Natural killer cell (primary cell): ENCODE measurements around the gene ST6GALNAC3. TPM values are rescaled to one million over a fixed set of nuclear protein-coding genes. Genes with fewer than 3 reads are reported as not detected.

Experiments
- ATAC-seq, 3 donors: fragments of 150-1000 bp in 2 of 3; fragments of 200-7000 bp in 1 of 3; cut with Tn5 transposase; 1 replicate in 1 of 3; 2 replicates in 2 of 3; pipeline ENCODE4 v1.10.0; 2021; ENCODE audit warnings: mild to moderate bottlenecking in 2 of 3, moderate library complexity in 2 of 3
- DNase-seq, 2 donors: peaks; one replicate each; pipeline versions ENCODE4 v3.0.0 to v3.0.0-alpha.2; 2013 to 2021; ENCODE audit warnings: mixed read lengths in 1 of 2
- H3K27ac ChIP-seq: one replicate; pipeline ENCODE4 v1.5.1; 2013; ENCODE audit warnings: mild to moderate bottlenecking, low read length
- H3K27me3 ChIP-seq: one replicate; pipeline ENCODE4 v1.6.1; 2013; ENCODE audit warnings: low read length; ENCODE audit not compliant: control insufficient read depth, insufficient read depth
- H3K36me3 ChIP-seq: one replicate; pipeline ENCODE4 v1.6.1; 2013; ENCODE audit warnings: low read length; ENCODE audit not compliant: control insufficient read depth, insufficient read depth
- H3K4me1 ChIP-seq: one replicate; pipeline ENCODE4 v1.6.1; 2013; ENCODE audit warnings: low read length; ENCODE audit not compliant: control insufficient read depth, insufficient read depth
- H3K4me3 ChIP-seq: one replicate; pipeline ENCODE4 v1.5.1; 2013; ENCODE audit warnings: low read length
- H3K9me3 ChIP-seq: one replicate; pipeline ENCODE4 v1.6.1; 2013; ENCODE audit warnings: low read length; ENCODE audit not compliant: control insufficient read depth, insufficient read depth
- H3K27ac Mint-ChIP-seq, 2 donors: one replicate each; pipeline ENCODE4 v1.8.0; 2022; ENCODE audit warnings: mild to moderate bottlenecking in 2 of 2, mixed read lengths in 2 of 2, moderate library complexity in 1 of 2
- H3K27me3 Mint-ChIP-seq, 2 donors: one replicate each; pipeline ENCODE4 v1.8.0; 2022; ENCODE audit warnings: low read depth in 2 of 2, mixed read lengths in 2 of 2
- H3K36me3 Mint-ChIP-seq: one replicate; pipeline ENCODE4 v1.8.0; 2022; ENCODE audit warnings: mixed read lengths
- H3K4me1 Mint-ChIP-seq, 2 donors: one replicate each; pipeline ENCODE4 v1.8.0; 2022; ENCODE audit warnings: mixed read lengths in 2 of 2
- H3K4me3 Mint-ChIP-seq: one replicate; pipeline ENCODE4 v1.8.0; 2022; ENCODE audit warnings: mild to moderate bottlenecking, moderate library complexity, mixed read lengths
- H3K9me3 Mint-ChIP-seq, 2 donors: one replicate each; pipeline ENCODE4 v1.8.0; 2022; ENCODE audit warnings: mixed read lengths in 2 of 2
- CTCF ChIP-seq: fragments of 200-600 bp; IDR thresholded peaks from one replicate; pipeline ENCODE4 v1.8.0; 2022; ENCODE audit warnings: antibody characterized with exemption
- WGBS: methylation state at CpG from one replicate; pipeline ENCODE4 v1.1.7; 2013; ENCODE audit warnings: missing lambda C conversion rate; ENCODE audit not compliant: insufficient coverage; 5-methylcytosine and 5-hydroxymethylcytosine counted together
- intact Hi-C: fragments of 100-400 bp; cut with micrococcal nuclease; formaldehyde crosslinking; loops from one replicate; pipeline ENCODE4 v1.14.2; 2022
- total RNA-seq, 4 donors: library from RNA; stranded (reverse); fragments of 120-200 nt in 1 of 4; gene quantifications; one replicate each; pipeline versions ENCODE4 v1.2.3 to v1.2.4, GENCODE V29; 2013 to 2022

ST6GALNAC3 gene
- total RNA-seq, 3 donors from 2014 or later (not counting 1 experiment from before 2014, with no cell fraction given) = not detected

DNA sequence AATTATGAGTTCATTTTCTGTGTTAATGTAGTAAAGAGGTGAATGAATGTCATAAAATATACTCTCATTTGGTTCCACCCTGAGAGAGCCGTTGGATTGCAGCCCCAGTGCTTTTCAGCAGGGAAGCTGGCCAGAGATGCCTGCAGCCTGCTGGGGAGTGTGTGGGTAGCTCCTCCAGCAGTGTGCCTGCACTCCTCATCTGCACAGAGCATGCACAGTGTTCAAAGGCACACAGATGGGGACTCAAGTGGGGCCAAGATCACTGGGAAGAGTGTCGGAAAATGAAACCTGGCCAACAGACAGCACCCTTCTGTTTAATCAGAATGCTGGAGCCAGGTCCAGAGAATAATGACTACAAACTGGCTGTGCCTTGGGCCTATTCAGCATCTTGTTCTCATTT lies 206.8 kb downstream of the ST6GALNAC3 start:
- H3K4me1 Mint-ChIP-seq = no peaks in the 10 kb centered on the region
- no peak for DNase-seq

GRCh38 chr1:76284842-76285241 lies 210.3 kb downstream of the ST6GALNAC3 start:
- no peak for TF ChIP-seq CTCF
- H3K9me3 ChIP-seq = no peaks in the 10 kb centered on the region
- no peak for DNase-seq
- Mint-ChIP-seq H3K27ac (no peak overlapping the region), H3K27me3 (no peaks in the 10 kb centered on the region), H3K4me1 (no peaks in the 10 kb centered on the region), H3K36me3 (no peaks in the 10 kb centered on the region), H3K4me3 (no peak overlapping the region), H3K9me3 (peaks cover 0 to 5% of the 10 kb centered on the region in 2 donors)
- no peaks in the 10 kb centered on the region for H3K27me3 ChIP-seq
- intact Hi-C loops = no loop called here
- H3K27ac ChIP-seq = no peak overlapping the region
- no peak for ATAC-seq
- no peak overlapping the region for H3K4me3 ChIP-seq
- no peaks in the 10 kb centered on the region for H3K36me3 ChIP-seq
- H3K4me1 ChIP-seq = no peaks in the 10 kb centered on the region
- 20% methylated on average over 1 of the region's 1 CpG for WGBS

More for the DNA sequence above, 206.8 kb downstream of the ST6GALNAC3 start:
- no peak overlapping the region for H3K4me3 ChIP-seq
- 85% methylated on average over 2 of the region's 2 CpGs for WGBS
- no peaks in the 10 kb centered on the region for H3K36me3 Mint-ChIP-seq
- no peaks in the 10 kb centered on the region for H3K4me1 ChIP-seq
- peaks cover 0 to 5% of the 10 kb centered on the region in 2 donors for H3K9me3 Mint-ChIP-seq
- no peaks in the 10 kb centered on the region for H3K9me3 ChIP-seq
- intact Hi-C loops = no loop called here
- H3K27ac Mint-ChIP-seq = no peak overlapping the region
- no peak for TF ChIP-seq CTCF
- no peak for ATAC-seq
- H3K27me3 Mint-ChIP-seq = no peaks in the 10 kb centered on the region
- no peaks in the 10 kb centered on the region for H3K27me3 ChIP-seq
- no peaks in the 10 kb centered on the region for H3K36me3 ChIP-seq
- H3K27ac ChIP-seq = no peak overlapping the region
- no peak overlapping the region for H3K4me3 Mint-ChIP-seq

GRCh38 chr1:76285578-76286135 lies 211.1 kb downstream of the ST6GALNAC3 start:
- H3K27ac ChIP-seq = no peak overlapping the region
- no peaks in the 10 kb centered on the region for H3K36me3 Mint-ChIP-seq
- no peak overlapping the region for H3K4me3 ChIP-seq
- no peak for ATAC-seq
- no peaks in the 10 kb centered on the region for H3K27me3 Mint-ChIP-seq
- 33% methylated on average over 2 of the region's 4 CpGs for WGBS
- no peaks in the 10 kb centered on the region for H3K27me3 ChIP-seq
- peaks cover 0 to 5% of the 10 kb centered on the region in 2 donors for H3K9me3 Mint-ChIP-seq
- no peaks in the 10 kb centered on the region for H3K4me1 ChIP-seq
- H3K4me1 Mint-ChIP-seq = no peaks in the 10 kb centered on the region
- H3K4me3 Mint-ChIP-seq = no peak overlapping the region
- no peak for TF ChIP-seq CTCF
- H3K36me3 ChIP-seq = no peaks in the 10 kb centered on the region
- peak in 1 of 2 donors; percentile 41 for DNase-seq
- H3K27ac Mint-ChIP-seq = no peak overlapping the region
- H3K9me3 ChIP-seq = no peaks in the 10 kb centered on the region
- intact Hi-C loops = no loop called here

DNA sequence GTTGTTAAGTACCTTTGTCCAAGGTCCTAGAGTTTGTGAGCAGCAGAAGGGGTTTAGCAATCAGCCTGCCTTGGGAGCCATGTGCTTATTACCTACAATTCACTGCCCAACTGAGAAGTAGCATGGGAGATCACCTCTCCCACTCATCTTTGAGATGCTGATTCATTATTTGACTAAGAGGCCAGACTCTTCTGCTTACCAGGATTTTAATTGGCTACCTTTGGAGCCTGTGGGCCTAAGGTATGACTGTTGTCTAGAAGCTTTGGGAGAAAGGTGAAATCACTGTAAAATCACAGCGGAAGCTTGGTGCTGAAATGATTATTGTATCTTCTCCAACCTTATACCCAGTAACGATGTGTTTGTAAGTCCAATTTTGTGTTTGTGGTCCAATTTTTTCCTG lies 213.4 kb downstream of the ST6GALNAC3 start:
- no peaks in the 10 kb centered on the region for H3K4me1 ChIP-seq
- Mint-ChIP-seq H3K27ac (no peak overlapping the region), H3K36me3 (no peaks in the 10 kb centered on the region), H3K4me1 (no peaks in the 10 kb centered on the region), H3K4me3 (no peak overlapping the region), H3K27me3 (no peaks in the 10 kb centered on the region), H3K9me3 (peaks cover 0 to 5% of the 10 kb centered on the region in 2 donors)
- H3K36me3 ChIP-seq = no peaks in the 10 kb centered on the region
- no peak for TF ChIP-seq CTCF
- WGBS = no CpG with 5 or more reads among the region's 2 CpGs
- H3K27me3 ChIP-seq = no peaks in the 10 kb centered on the region
- H3K4me3 ChIP-seq = no peak overlapping the region
- intact Hi-C loops = no loop called here
- H3K9me3 ChIP-seq = no peaks in the 10 kb centered on the region
- no peak for DNase-seq
- ATAC-seq = no peak
- H3K27ac ChIP-seq = no peak overlapping the region
